Measurements from ENCODE around the gene EDNRA.

GRCh38 chr4:147590249-147590920 is 109.5 kb downstream of the EDNRA start:
- TF ChIP-seq CTCF (IDR thresholded peaks at IDR 0.05) = peak; percentile 22 to 75 (median 68)
- TF ChIP-seq POLR2A (IDR thresholded peaks at IDR 0.05) = no peak

All from esophagus squamous epithelium (tissue), 4 donors.